ENCODE measurements around the gene METTL16.

DNA sequence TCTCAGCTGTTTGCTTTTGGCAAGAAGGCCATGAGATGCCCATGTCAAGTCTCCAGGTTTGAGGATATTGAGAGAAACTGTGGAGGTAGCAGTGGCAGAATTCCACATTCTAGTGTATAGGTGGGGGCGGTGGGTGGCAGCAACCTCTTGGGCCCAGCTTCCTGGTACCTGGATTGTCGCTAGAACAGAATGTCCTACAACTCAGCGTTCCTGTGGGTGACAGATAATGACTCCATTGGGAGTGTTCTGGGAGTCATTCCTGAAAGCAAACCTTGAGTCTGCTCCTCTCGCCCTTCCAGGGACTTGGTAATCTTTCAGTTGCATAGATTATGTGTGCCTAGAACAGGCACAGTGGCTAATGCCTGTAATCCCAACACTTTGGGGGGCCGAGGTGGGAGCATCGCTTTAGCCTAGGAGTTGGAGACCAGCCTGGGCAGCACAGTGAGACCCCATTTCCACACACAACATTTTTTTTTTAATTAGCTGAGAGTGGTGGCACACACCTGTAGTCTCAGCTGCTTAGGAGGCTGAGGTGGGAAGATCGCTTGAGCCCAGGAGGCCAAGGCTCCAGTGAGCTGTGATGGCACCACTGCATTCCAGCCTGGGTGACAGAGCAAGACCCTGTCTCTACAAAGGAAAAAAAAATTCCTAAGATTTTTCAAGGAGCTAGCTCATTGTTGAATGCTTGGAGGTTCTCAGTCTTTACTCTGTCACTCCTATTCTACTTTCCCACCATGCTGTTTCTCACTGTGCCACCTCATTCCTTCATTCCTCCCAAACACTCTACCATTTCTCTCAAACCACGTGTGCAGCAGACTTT, 37.9 kb upstream of the METTL16 start:
- TF ChIP-seq CTCF (IDR thresholded peaks at IDR 0.05) (no peak), POLR2A (IDR thresholded peaks at IDR 0.05) (no peak)

All from thyroid gland (tissue), 4 donors.